ENCODE data around the gene ILF3.

Gene ILF3

GRCh38 chr19:10690341-10690781 is 36.2 kb downstream of the ILF3 start:
- no peak for DNase-seq (ENCODE audit: low read depth, low spot score)
- Histone ChIP-seq H3K4me3 (ENCODE audit: insufficient read length, low read depth) (no peak overlapping the region), H3K36me3 (ENCODE audit: insufficient read depth, insufficient read length, low read length) (peaks cover 75% of the 10 kb centered on the region), H3K9ac (ENCODE audit: insufficient read length, low read depth) (no peak overlapping the region), H3K27me3 (ENCODE audit: insufficient read depth, insufficient read length) (no peaks in the 10 kb centered on the region), H3K9me3 (ENCODE audit: insufficient read depth, low read length) (no peaks in the 10 kb centered on the region), H3K4me1 (ENCODE audit: insufficient read depth, insufficient read length) (peaks cover 20% of the 10 kb centered on the region)
- TF ChIP-seq SUZ12 (IDR thresholded peaks at IDR 0.05; ENCODE audit: extremely low read depth, insufficient read depth, insufficient read length) (no peak), ZNF274 (IDR thresholded peaks at IDR 0.05; ENCODE audit: low read depth, low read length) (no peak), YY1 (IDR thresholded peaks at IDR 0.05; ENCODE audit: insufficient read depth, insufficient read length) (no peak)

- Histone ChIP-seq H3K9ac (ENCODE audit: insufficient read length, low read depth) (no peak overlapping the region), H3K4me1 (ENCODE audit: insufficient read depth, insufficient read length) (peaks cover 18% of the 10 kb centered on the region), H3K4me3 (ENCODE audit: insufficient read length, low read depth) (no peak overlapping the region), H3K9me3 (ENCODE audit: insufficient read depth, low read length) (no peaks in the 10 kb centered on the region), H3K27me3 (ENCODE audit: insufficient read depth, insufficient read length) (no peaks in the 10 kb centered on the region), H3K36me3 (ENCODE audit: insufficient read depth, insufficient read length, low read length) (peaks cover 66% of the 10 kb centered on the region)
- DNase-seq (ENCODE audit: low read depth, low spot score): no peak
- TF ChIP-seq ZNF274 (IDR thresholded peaks at IDR 0.05; ENCODE audit: low read depth, low read length) (no peak), YY1 (IDR thresholded peaks at IDR 0.05; ENCODE audit: insufficient read depth, insufficient read length) (no peak), SUZ12 (IDR thresholded peaks at IDR 0.05; ENCODE audit: extremely low read depth, insufficient read depth, insufficient read length) (no peak)
These were observed 37.2 kb downstream of the ILF3 start for GRCh38 chr19:10691178-10691881.

- Histone ChIP-seq H3K9me3 (ENCODE audit: insufficient read depth, low read length) (no peaks in the 10 kb centered on the region), H3K9ac (ENCODE audit: insufficient read length, low read depth) (no peak overlapping the region), H3K36me3 (ENCODE audit: insufficient read depth, insufficient read length, low read length) (peaks cover 61% of the 10 kb centered on the region), H3K4me3 (ENCODE audit: insufficient read length, low read depth) (no peak overlapping the region), H3K27me3 (ENCODE audit: insufficient read depth, insufficient read length) (no peaks in the 10 kb centered on the region), H3K4me1 (ENCODE audit: insufficient read depth, insufficient read length) (peaks cover 16% of the 10 kb centered on the region)
- TF ChIP-seq SUZ12 (IDR thresholded peaks at IDR 0.05; ENCODE audit: extremely low read depth, insufficient read depth, insufficient read length) (no peak), ZNF274 (IDR thresholded peaks at IDR 0.05; ENCODE audit: low read depth, low read length) (no peak), YY1 (IDR thresholded peaks at IDR 0.05; ENCODE audit: insufficient read depth, insufficient read length) (no peak)
- DNase-seq (ENCODE audit: low read depth, low spot score): no peak
These were observed 37.7 kb downstream of the ILF3 start for GRCh38 chr19:10691883-10692282.

GRCh38 chr19:10692673-10693264 is 38.6 kb downstream of the ILF3 start:
- TF ChIP-seq YY1 (IDR thresholded peaks at IDR 0.05; ENCODE audit: insufficient read depth, insufficient read length) (no peak), ZNF274 (IDR thresholded peaks at IDR 0.05; ENCODE audit: low read depth, low read length) (no peak), SUZ12 (IDR thresholded peaks at IDR 0.05; ENCODE audit: extremely low read depth, insufficient read depth, insufficient read length) (no peak)
- DNase-seq (ENCODE audit: low read depth, low spot score): no peak
- Histone ChIP-seq H3K27me3 (ENCODE audit: insufficient read depth, insufficient read length) (no peaks in the 10 kb centered on the region), H3K9me3 (ENCODE audit: insufficient read depth, low read length) (no peaks in the 10 kb centered on the region), H3K4me3 (ENCODE audit: insufficient read length, low read depth) (no peak overlapping the region), H3K4me1 (ENCODE audit: insufficient read depth, insufficient read length) (peaks cover 16% of the 10 kb centered on the region), H3K9ac (ENCODE audit: insufficient read length, low read depth) (no peak overlapping the region), H3K36me3 (ENCODE audit: insufficient read depth, insufficient read length, low read length) (peaks cover 52% of the 10 kb centered on the region)

- no peak for DNase-seq (ENCODE audit: low read depth, low spot score)
- Histone ChIP-seq H3K4me1 (ENCODE audit: insufficient read depth, insufficient read length) (peaks cover 16% of the 10 kb centered on the region), H3K9ac (ENCODE audit: insufficient read length, low read depth) (peak overlapping the region; percentile 58), H3K4me3 (ENCODE audit: insufficient read length, low read depth) (no peak overlapping the region), H3K27me3 (ENCODE audit: insufficient read depth, insufficient read length) (no peaks in the 10 kb centered on the region), H3K36me3 (ENCODE audit: insufficient read depth, insufficient read length, low read length) (peaks cover 32% of the 10 kb centered on the region), H3K9me3 (ENCODE audit: insufficient read depth, low read length) (no peaks in the 10 kb centered on the region)
- TF ChIP-seq YY1 (IDR thresholded peaks at IDR 0.05; ENCODE audit: insufficient read depth, insufficient read length) (no peak), ZNF274 (IDR thresholded peaks at IDR 0.05; ENCODE audit: low read depth, low read length) (no peak), SUZ12 (IDR thresholded peaks at IDR 0.05; ENCODE audit: extremely low read depth, insufficient read depth, insufficient read length) (no peak)
These were observed 40.7 kb downstream of the ILF3 start for GRCh38 chr19:10694706-10695307.

GRCh38 chr19:10695401-10696398 is 41.6 kb downstream of the ILF3 start:
- peaks cover 23% of the 10 kb centered on the region for H3K36me3 ChIP-seq (ENCODE audit: insufficient read depth, insufficient read length, low read length)
- peak overlapping the region; percentile 58 for H3K9ac ChIP-seq (ENCODE audit: insufficient read length, low read depth)

More at GRCh38 chr19:10695401-10696398, 41.6 kb downstream of the ILF3 start:
- Histone ChIP-seq H3K27me3 (ENCODE audit: insufficient read depth, insufficient read length) (no peaks in the 10 kb centered on the region), H3K4me1 (ENCODE audit: insufficient read depth, insufficient read length) (peaks cover 16% of the 10 kb centered on the region), H3K4me3 (ENCODE audit: insufficient read length, low read depth) (no peak overlapping the region), H3K9me3 (ENCODE audit: insufficient read depth, low read length) (no peaks in the 10 kb centered on the region)
- TF ChIP-seq YY1 (IDR thresholded peaks at IDR 0.05; ENCODE audit: insufficient read depth, insufficient read length): no peak
- TF ChIP-seq SUZ12 (IDR thresholded peaks at IDR 0.05; ENCODE audit: extremely low read depth, insufficient read depth, insufficient read length): no peak
- TF ChIP-seq ZNF274 (IDR thresholded peaks at IDR 0.05; ENCODE audit: low read depth, low read length): no peak
- peak; percentile 97 for DNase-seq (ENCODE audit: low read depth, low spot score)

Measured in NT2/D1 (cell line).